ENCODE data around the gene CBX2.

Gene CBX2

GRCh38 chr17:79741401-79741750, 36.6 kb upstream of the CBX2 start:
- DNase-seq (ENCODE audit: low read depth in 1 of 2, low spot score in 1 of 2), result no peak
- TF ChIP-seq GABPA (IDR thresholded peaks at IDR 0.05; ENCODE audit: low read depth), result no peak
- TF ChIP-seq POLR2AphosphoS5 (IDR thresholded peaks at IDR 0.05; ENCODE audit: low read depth), result no peak
- no peak for TF ChIP-seq REST (IDR thresholded peaks at IDR 0.05; ENCODE audit: insufficient replicate concordance, low read depth)
- no peak for TF ChIP-seq SPI1 (IDR thresholded peaks at IDR 0.05; ENCODE audit: borderline replicate concordance, low read depth)
- TF ChIP-seq CTCF (IDR thresholded peaks at IDR 0.05; ENCODE audit: insufficient read depth, low read length), result no peak
- no peak overlapping the region for H3K27ac ChIP-seq (replicated peaks)
- H3K27me3 ChIP-seq (ENCODE audit: insufficient read depth, poor library complexity, severe bottlenecking), result peaks cover 25% of the 10 kb centered on the region
- no peak overlapping the region for H3K4me3 ChIP-seq (replicated peaks; ENCODE audit: insufficient read depth, low read length)

- Histone ChIP-seq H3K27ac (replicated peaks) (no peak overlapping the region), H3K27me3 (ENCODE audit: insufficient read depth, poor library complexity, severe bottlenecking) (peaks cover 30% of the 10 kb centered on the region), H3K4me3 (replicated peaks; ENCODE audit: insufficient read depth, low read length) (no peak overlapping the region)
- TF ChIP-seq GABPA (IDR thresholded peaks at IDR 0.05; ENCODE audit: low read depth), result no peak
- TF ChIP-seq CTCF (IDR thresholded peaks at IDR 0.05; ENCODE audit: insufficient read depth, low read length), result peak; percentile 59
- no peak for TF ChIP-seq POLR2AphosphoS5 (IDR thresholded peaks at IDR 0.05; ENCODE audit: low read depth)
- DNase-seq (ENCODE audit: low read depth in 1 of 2, low spot score in 1 of 2), result peak in 1 of 2 experiments; percentile 49
These were observed 36.0 kb upstream of the CBX2 start for GRCh38 chr17:79741751-79742588.

- DNase-seq (ENCODE audit: low read depth in 1 of 2, low spot score in 1 of 2), result no peak
- TF ChIP-seq REST (IDR thresholded peaks at IDR 0.05; ENCODE audit: insufficient replicate concordance, low read depth), result no peak
- TF ChIP-seq CTCF (IDR thresholded peaks at IDR 0.05; ENCODE audit: insufficient read depth, low read length), result no peak
- TF ChIP-seq SPI1 (IDR thresholded peaks at IDR 0.05; ENCODE audit: borderline replicate concordance, low read depth), result no peak
- no peak for TF ChIP-seq GABPA (IDR thresholded peaks at IDR 0.05; ENCODE audit: low read depth)
- TF ChIP-seq POLR2AphosphoS5 (IDR thresholded peaks at IDR 0.05; ENCODE audit: low read depth), result no peak
- peaks cover 36% of the 10 kb centered on the region for H3K27me3 ChIP-seq (ENCODE audit: insufficient read depth, poor library complexity, severe bottlenecking)
- no peak overlapping the region for H3K27ac ChIP-seq (replicated peaks)
- H3K4me3 ChIP-seq (replicated peaks; ENCODE audit: insufficient read depth, low read length), result no peak overlapping the region
These were observed 35.4 kb upstream of the CBX2 start for GRCh38 chr17:79742589-79742918.

Measured in HL-60 (cell line).